HG02840 (cell line): ENCODE results near the gene PDK4.
"Not testable (repeated sequence)": the region's sequence is repeated elsewhere in the genome, so short reads cannot be mapped to it uniquely, and the experiment has no call there.

Experiments used
- ATAC-seq: cut with Tn5 transposase; IDR thresholded peaks from one replicate; pipeline ENCODE4 v1.9.1; 2021; ENCODE audit warnings: mild to moderate bottlenecking, moderate library complexity, moderate number of reproducible peaks; ENCODE audit not compliant: unreplicated experiment, low FRiP score

The PDK4 gene

DNA sequence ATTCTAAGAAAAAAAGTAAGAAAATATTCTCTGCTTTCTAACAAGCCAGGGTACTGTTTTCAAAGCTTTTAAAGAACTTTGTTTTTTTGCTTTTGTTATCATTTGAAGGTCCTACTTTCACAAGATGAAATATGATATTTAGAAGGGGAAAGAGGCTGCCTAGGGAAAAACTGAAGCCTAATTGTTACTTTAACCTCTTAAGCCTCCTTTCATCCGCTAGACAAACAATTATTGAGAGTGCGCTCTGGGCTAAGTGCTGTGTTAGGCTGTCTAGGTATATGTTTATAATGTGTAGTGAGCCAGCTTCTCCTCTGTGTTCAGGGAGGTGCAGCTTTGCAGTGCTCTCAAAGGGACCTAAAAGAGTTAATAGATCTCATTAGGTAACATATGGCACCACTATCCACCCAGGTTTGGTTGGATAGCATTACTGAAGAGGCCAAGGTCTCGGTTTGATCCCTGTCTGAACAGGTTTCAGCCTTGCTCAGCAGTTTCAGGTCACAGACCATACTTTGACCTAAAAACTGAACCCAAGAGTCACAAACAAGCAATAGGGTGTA lies 17.9 kb downstream of the PDK4 start:
- ATAC-seq: no peak

GRCh38 chr7:95577137-95577536 lies 19.2 kb downstream of the PDK4 start:
- ATAC-seq: no peak

DNA sequence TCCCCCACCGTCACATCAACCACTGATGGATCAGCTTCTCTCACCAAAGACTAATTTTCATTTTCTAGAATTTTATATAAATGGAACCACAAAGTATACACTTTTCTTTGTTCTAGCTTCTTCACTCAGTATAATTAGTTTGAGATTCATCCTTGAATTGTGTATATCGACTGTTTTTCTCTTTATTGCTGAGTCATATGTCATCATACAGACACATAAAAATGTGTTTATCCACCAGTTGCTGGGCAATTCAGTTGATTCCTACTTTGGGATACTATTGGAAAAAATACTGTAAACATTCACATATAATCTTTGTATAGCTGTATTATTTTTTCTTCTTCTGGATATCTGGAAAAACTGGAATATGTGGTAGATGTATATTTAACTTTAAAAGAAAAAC lies 26.6 kb downstream of the PDK4 start:
- no peak for ATAC-seq

DNA sequence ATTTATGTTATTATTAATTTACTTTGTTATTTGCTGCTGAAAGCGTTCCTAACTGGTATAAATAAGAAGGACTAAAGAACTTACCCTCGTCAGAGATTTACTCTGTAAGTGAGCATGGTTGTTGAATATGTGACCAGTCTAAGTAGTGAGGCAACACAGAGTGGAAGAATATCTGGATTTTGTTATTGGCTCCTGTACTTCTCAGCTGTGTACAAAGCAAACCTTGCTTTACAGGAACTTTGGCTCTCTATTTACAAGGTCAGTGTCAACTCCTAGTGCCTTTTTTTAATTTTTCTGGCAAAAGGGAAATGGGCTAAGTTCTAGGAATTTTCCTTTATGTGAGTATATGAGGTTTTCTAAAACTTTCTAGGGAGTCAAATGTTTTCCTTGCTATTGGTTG lies 35.6 kb downstream of the PDK4 start:
- no peak for ATAC-seq

GRCh38 chr7:95558864-95559263 lies 37.5 kb downstream of the PDK4 start:
- no peak for ATAC-seq

DNA sequence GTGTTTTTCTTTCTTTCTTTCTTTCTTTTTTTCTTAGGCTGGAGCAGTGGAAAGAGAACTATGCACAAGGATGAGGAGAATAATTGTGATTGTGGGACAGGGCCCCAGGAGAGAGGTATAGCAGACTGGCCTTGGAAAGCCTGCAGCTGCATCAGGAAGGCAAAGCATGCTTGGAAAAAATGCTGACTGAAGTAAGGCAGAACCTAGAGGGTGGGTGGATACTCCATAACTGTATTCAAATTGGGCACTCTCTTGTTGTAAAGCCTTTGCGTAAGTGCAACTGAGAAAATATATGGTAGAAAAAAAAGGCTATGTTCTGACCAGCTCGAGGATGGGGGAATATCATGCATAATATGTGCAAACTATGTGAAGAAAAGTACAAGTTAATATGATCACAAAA lies 39.5 kb downstream of the PDK4 start:
- no peak for ATAC-seq

- ATAC-seq: no peak
Measured at GRCh38 chr7:95553939-95554338, 42.4 kb downstream of the PDK4 start.

DNA sequence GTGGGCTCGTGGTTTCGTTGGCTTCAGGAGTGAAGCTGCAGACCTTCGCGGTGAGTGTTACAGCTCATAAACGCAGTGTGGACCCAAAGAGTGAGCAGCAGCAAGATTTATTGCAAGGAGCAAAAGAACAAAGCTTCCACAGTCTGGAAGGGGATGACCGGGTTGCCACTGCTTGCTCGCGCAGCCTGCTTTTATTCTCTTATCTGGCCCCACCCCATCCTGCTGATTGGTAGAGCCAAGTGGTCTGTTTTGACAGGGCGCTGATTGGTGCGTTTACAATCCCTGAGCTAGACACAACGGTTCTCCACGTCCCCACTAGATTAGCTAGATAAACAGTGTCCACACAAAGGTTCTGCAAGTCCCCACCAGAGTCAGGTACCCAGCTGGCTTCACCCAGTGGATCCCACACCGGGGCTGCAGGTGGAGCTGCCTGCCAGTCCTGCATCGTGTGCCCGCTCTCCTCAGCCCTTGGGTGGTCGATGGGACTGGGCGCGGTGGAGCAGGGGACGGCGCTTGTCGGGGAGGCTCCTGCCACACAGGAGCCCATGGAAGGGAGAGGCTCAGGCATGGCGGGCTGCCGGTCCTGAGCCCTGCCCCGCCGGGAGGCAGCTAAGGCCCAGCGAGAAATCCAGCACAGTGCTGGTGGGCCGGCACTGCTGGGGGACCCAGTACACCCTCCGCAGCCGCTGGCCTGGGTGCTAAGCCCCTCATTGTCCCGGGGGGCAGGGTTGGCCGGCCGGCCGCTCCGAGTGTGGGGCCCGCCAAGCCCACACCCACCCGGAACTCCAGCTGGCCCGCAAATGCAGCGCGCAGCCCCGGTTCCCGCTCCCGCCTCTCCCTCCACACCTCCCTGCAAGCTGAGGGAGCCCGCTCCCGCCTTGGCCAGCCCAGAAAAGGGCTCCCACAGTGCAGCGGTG lies 44.0 kb downstream of the PDK4 start:
- not testable (repeated sequence) for ATAC-seq

GRCh38 chr7:95550546-95550945 lies 45.8 kb downstream of the PDK4 start:
- ATAC-seq: no peak

- ATAC-seq: no peak
Measured at GRCh38 chr7:95549818-95550529, 46.3 kb downstream of the PDK4 start.

GRCh38 chr7:95547361-95548348 lies 48.7 kb downstream of the PDK4 start:
- ATAC-seq: no peak

DNA sequence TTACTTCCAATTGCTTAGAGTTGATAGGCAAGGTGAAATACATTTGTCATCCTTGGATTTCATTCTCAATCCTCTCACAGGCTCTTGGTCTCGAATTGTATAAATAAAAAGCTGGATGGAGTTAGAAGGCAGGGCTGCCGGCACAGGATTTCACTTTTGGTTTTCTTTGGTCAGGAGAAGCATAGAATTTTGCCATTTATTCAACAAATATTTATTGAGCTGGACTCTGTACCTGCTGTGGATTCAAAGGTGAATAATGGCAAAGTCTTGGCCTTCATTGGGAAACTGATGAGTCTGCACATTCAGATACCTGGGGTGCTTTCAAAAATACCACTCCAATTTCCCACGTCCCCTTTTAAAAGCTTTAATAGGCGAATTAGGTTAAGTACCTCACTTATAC lies 49.7 kb downstream of the PDK4 start:
- ATAC-seq: no peak

DNA sequence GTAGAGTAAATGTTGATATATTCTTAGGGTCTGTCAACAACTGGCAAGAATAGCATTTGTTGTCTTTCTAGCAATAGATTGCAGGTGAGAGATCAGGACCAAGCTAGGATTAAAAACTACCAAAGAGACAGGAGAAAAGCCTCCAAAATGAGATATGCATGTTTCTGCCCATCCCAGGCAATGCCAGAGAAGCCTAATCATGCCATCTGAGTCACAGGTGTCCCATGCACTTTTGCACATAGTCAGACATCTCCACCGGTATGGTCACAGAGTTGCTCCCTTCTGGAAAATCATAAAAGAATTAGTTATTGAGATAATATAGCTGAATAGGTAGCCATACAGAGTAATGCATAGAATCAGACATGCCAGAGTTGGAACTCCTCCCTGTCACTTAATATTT lies 50.6 kb downstream of the PDK4 start:
- no peak for ATAC-seq

DNA sequence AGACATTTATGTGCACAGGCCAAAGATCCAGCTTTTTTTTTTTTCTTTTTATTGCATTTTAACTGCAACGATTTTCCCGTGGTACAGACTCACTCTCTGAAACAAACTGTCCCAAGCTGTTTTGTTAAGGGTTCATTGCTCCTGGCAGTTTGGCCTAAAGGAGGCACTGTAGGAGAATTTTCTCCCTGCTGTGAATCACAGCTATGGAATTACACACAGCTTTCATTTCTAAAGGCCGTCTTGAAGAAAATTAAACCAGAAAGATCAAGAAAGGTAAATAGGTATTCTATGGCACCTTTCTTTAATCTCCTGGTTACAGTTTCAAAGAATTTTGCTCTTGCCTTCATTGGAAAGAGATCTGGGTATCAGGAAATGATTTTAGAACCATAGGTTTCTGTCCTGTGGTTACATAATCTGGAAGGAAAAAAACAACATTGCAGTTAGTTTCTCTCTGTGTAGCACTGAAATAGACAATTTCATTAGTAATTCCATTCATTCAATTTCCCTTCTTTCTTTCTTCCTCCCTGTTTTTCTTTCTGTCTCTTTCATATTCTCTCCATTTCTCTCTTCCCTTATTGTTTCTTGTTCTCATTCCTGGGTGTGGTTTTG lies 51.2 kb downstream of the PDK4 start:
- ATAC-seq: no peak

DNA sequence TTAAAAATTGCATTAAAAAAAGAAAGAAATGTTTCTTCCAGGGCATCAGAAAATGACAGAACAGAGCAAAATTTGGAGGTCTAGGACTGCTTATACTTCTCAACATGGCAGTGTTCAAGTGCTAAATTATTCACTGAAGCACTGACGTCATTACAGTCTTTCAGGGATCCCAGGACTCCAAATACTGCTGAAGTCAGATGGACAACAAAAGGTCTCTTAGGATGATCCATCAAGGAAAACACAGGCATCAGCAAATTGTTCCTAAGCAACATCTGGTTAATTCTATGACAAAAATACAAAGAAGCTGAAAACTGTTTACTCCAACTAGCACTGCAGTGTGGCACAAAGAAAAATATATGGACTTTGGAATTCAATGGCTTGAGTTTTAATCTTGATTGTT lies 52.1 kb downstream of the PDK4 start:
- no peak for ATAC-seq

GRCh38 chr7:95543312-95543711 lies 53.0 kb downstream of the PDK4 start:
- no peak for ATAC-seq

- no peak for ATAC-seq
Measured at GRCh38 chr7:95540366-95540765, 56.0 kb downstream of the PDK4 start.

- no peak for ATAC-seq
Measured at GRCh38 chr7:95539426-95539825, 56.9 kb downstream of the PDK4 start.

DNA sequence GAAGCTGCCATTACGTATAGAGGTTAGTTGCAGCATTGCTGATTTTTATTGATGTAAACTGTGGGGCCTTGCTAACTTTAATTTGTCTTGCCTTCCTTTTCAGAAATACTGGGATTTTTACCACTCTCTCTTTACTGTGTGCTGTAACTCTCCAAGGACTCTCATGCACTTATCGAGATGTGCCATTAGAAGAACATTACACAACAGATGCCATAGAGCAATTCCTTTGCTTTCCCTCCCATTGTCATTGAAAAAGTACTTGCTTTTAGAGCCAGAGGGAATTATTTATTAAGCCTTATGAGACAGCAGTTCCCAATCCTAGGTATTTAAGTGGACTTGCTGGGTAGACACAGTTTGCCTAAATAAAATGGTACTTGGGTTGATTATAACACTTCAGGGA lies 58.8 kb downstream of the PDK4 start:
- no peak for ATAC-seq
